Spinal cord (tissue), 10 donors: ENCODE results near the gene ZNF598. TPM values are rescaled to one million over a fixed set of nuclear protein-coding genes. Genes with fewer than 3 reads are reported as not detected.

ENCODE experiments used
- DNase-seq, 6 donors: peaks; one replicate each; pipeline versions ENCODE4 v3.0.0 to v3.0.0-alpha.2; 2013 to 2015; ENCODE audit warnings: low spot score in 6 of 6, low read depth in 4 of 6
- H3K27ac ChIP-seq: one replicate; pipeline ENCODE4 v1.5.1; 2013; ENCODE audit warnings: low read depth, low read length, control low read depth
- H3K27me3 ChIP-seq: one replicate; pipeline ENCODE4 v1.6.1; 2013; ENCODE audit warnings: low read length; ENCODE audit not compliant: control insufficient read depth, insufficient read depth
- H3K36me3 ChIP-seq: one replicate; pipeline ENCODE4 v1.6.1; 2013; ENCODE audit warnings: low read length; ENCODE audit not compliant: control insufficient read depth, insufficient read depth
- H3K4me1 ChIP-seq: one replicate; pipeline ENCODE4 v1.6.1; 2013; ENCODE audit warnings: low read length; ENCODE audit not compliant: control insufficient read depth, insufficient read depth
- H3K4me3 ChIP-seq: one replicate; pipeline ENCODE4 v1.5.1; 2013; ENCODE audit warnings: low read depth, low read length, control low read depth
- H3K9me3 ChIP-seq: one replicate; pipeline ENCODE4 v1.6.1; 2013; ENCODE audit warnings: low read length; ENCODE audit not compliant: control insufficient read depth, insufficient read depth
- WGBS: methylation state at CpG from one replicate; pipeline ENCODE4 v1.1.5; 2013; ENCODE audit warnings: missing lambda C conversion rate; ENCODE audit not compliant: insufficient coverage; 5-methylcytosine and 5-hydroxymethylcytosine counted together
- polyA plus RNA-seq, 2 donors: library from polyadenylated mRNA; unstranded; fragments of 120-200 nt; gene quantifications; one replicate each; pipeline ENCODE4 v1.2.1, GENCODE V29; 2013; ENCODE audit not compliant: insufficient read length in 2 of 2
- total RNA-seq, 2 donors: library from RNA; depleted of rRNA in 1 of 2; stranded (reverse); fragments of 120-200 nt in 1 of 2; fragments of >200 nt in 1 of 2; gene quantifications; one replicate each; pipeline versions ENCODE4 v1.2.3 to v1.2.4, GENCODE V29; 2013 to 2014
- donor health status: healthy.

Gene ZNF598
- total and polyA plus RNA-seq, 4 donors = 5.4 to 31.7 (median 18.5) TPM

- H3K4me3 ChIP-seq = no peak overlapping the region
- 95% methylated on average over 53 of the region's 53 CpGs for WGBS
- H3K4me1 ChIP-seq = peaks cover 37% of the 10 kb centered on the region
- H3K27me3 ChIP-seq = no peaks in the 10 kb centered on the region
- H3K27ac ChIP-seq = no peak overlapping the region
- no peak for DNase-seq
- peaks cover 99% of the 10 kb centered on the region for H3K36me3 ChIP-seq
- H3K9me3 ChIP-seq = no peaks in the 10 kb centered on the region
Observed at GRCh38 chr16:2001456-2002355, 7.9 kb downstream of the ZNF598 start.

GRCh38 chr16:2001035-2001434 is 8.6 kb downstream of the ZNF598 start:
- H3K4me3 ChIP-seq = no peak overlapping the region
- no peaks in the 10 kb centered on the region for H3K27me3 ChIP-seq
- no peaks in the 10 kb centered on the region for H3K9me3 ChIP-seq
- H3K4me1 ChIP-seq = peaks cover 32% of the 10 kb centered on the region
- no peak overlapping the region for H3K27ac ChIP-seq
- peaks cover 99% of the 10 kb centered on the region for H3K36me3 ChIP-seq
- 93% methylated on average over 11 of the region's 19 CpGs for WGBS
- DNase-seq = no peak

GRCh38 chr16:1999866-2000514 is 9.6 kb downstream of the ZNF598 start:
- Histone ChIP-seq H3K27me3 (no peaks in the 10 kb centered on the region), H3K4me3 (no peak overlapping the region), H3K36me3 (peaks cover 94% of the 10 kb centered on the region), H3K27ac (no peak overlapping the region), H3K9me3 (no peaks in the 10 kb centered on the region), H3K4me1 (peaks cover 21% of the 10 kb centered on the region)
- 92% methylated on average over 24 of the region's 28 CpGs for WGBS
- no peak for DNase-seq

- H3K27me3 ChIP-seq = no peaks in the 10 kb centered on the region
- H3K4me1 ChIP-seq = peaks cover 13% of the 10 kb centered on the region
- H3K36me3 ChIP-seq = peaks cover 87% of the 10 kb centered on the region
- H3K9me3 ChIP-seq = no peaks in the 10 kb centered on the region
- 93% methylated on average over 34 of the region's 39 CpGs for WGBS
- H3K4me3 ChIP-seq = no peak overlapping the region
- no peak for DNase-seq
- H3K27ac ChIP-seq = no peak overlapping the region
Observed at GRCh38 chr16:1998852-1999801, 10.5 kb downstream of the ZNF598 start.

GRCh38 chr16:1998360-1998835 is 11.2 kb downstream of the ZNF598 start:
- Histone ChIP-seq H3K4me1 (peaks cover 6% of the 10 kb centered on the region), H3K36me3 (peaks cover 85% of the 10 kb centered on the region), H3K4me3 (no peak overlapping the region), H3K9me3 (no peaks in the 10 kb centered on the region), H3K27me3 (no peaks in the 10 kb centered on the region), H3K27ac (no peak overlapping the region)
- 93% methylated on average over 26 of the region's 27 CpGs for WGBS
- DNase-seq = no peak

- Histone ChIP-seq H3K4me1 (peaks cover 10% of the 10 kb centered on the region), H3K27ac (no peak overlapping the region), H3K36me3 (peaks cover 85% of the 10 kb centered on the region), H3K4me3 (no peak overlapping the region), H3K27me3 (peaks cover 2% of the 10 kb centered on the region), H3K9me3 (no peaks in the 10 kb centered on the region)
- WGBS = 96% methylated on average over 24 of the region's 26 CpGs
- DNase-seq = no peak
Observed at GRCh38 chr16:1997494-1998359, 11.9 kb downstream of the ZNF598 start.

GRCh38 chr16:1993731-1994131 is 15.9 kb downstream of the ZNF598 start:
- peaks cover 40% of the 10 kb centered on the region for H3K4me1 ChIP-seq
- no peak overlapping the region for H3K4me3 ChIP-seq
- H3K27me3 ChIP-seq = peaks cover 27% of the 10 kb centered on the region
- H3K9me3 ChIP-seq = no peaks in the 10 kb centered on the region
- no peak overlapping the region for H3K27ac ChIP-seq
- 61% methylated on average over 2 of the region's 2 CpGs for WGBS
- DNase-seq = no peak
- H3K36me3 ChIP-seq = peaks cover 52% of the 10 kb centered on the region

- Histone ChIP-seq H3K4me1 (peaks cover 38% of the 10 kb centered on the region), H3K27ac (no peak overlapping the region), H3K9me3 (no peaks in the 10 kb centered on the region), H3K27me3 (peaks cover 32% of the 10 kb centered on the region), H3K36me3 (peaks cover 43% of the 10 kb centered on the region), H3K4me3 (no peak overlapping the region)
- 23% methylated on average over 50 of the region's 50 CpGs for WGBS
- DNase-seq = no peak
Observed at GRCh38 chr16:1992704-1993317, 16.8 kb downstream of the ZNF598 start.
